Peyer's patch (tissue), 4 donors: Measurements from ENCODE around the gene VTN.
A peak's percentile ranks its signal among the peaks of the same experiment; 100 is the strongest.

Source experiments
- CTCF ChIP-seq, 6 experiments: fragments of 450-650 bp in 4 of 6; fragments of 200-600 bp in 2 of 6; sonication (generic) in 1 of 6; IDR thresholded peaks; one replicate each; pipeline ENCODE4 v1.5.1; 2017 to 2019; ENCODE audit warnings: antibody characterized with exemption in 6 of 6, mild to moderate bottlenecking in 3 of 6, moderate library complexity in 1 of 6
- POLR2A ChIP-seq, 2 donors: fragments of 450-650 bp; IDR thresholded peaks; one replicate each; pipeline ENCODE4 v1.5.1; 2017; ENCODE audit warnings: antibody characterized with exemption in 2 of 2, mild to moderate bottlenecking in 2 of 2, moderate library complexity in 2 of 2

GRCh38 chr17:28331891-28332420, 38.2 kb downstream of the VTN start:
- TF ChIP-seq CTCF (IDR thresholded peaks at IDR 0.05) (no peak), POLR2A (IDR thresholded peaks at IDR 0.05) (peak in 1 of 2 donors; percentile 19)
